Measurements from ENCODE around the gene RERE.

The RERE gene

GRCh38 chr1:8563944-8564537 lies 253.4 kb downstream of the RERE start:
- DNase-seq = no peak

DNA sequence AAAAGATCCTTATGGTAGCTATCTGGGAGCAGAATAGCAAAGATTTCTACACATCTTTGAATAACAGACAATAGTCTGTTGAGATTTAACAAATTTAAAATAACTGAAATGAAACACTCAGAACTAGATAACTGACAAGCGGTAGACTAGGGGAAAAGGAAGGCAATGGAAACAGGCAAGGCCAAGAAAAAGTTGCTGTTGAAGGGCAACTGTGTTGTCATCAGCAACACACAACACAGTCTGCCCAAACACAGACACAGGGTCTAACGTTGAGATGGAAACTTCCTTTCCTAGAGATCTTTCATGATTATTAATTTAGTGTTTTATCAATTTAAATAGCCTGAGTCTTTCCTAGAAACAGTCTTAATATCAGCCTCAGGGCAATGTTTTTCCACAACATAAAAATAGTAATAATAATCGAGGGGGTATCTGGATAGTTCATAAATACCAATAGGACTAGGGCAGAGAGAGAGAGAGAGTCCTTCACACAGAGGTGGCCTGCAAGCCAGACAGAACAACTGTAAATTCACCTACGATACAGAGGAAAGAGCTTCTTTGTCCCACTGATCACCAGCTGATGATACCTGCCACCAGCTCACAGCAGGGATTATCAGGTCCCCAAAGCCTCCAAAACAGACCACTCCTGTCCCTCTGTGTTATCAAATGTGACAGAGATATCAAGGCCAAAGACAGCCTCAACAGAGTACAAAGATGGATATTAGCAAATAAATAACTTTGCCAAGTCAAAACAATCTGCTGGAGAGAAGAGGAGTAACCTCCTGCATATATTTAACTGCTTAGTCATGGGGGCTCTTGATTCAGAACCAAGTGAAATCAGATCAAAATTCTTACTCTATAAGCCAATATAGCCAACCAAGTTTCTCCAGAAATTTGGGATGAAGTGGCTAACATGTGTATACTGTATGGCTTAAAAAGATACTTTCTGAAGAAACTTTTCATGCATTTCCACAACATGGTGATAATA lies 254.3 kb downstream of the RERE start:
- no peak for DNase-seq

DNA sequence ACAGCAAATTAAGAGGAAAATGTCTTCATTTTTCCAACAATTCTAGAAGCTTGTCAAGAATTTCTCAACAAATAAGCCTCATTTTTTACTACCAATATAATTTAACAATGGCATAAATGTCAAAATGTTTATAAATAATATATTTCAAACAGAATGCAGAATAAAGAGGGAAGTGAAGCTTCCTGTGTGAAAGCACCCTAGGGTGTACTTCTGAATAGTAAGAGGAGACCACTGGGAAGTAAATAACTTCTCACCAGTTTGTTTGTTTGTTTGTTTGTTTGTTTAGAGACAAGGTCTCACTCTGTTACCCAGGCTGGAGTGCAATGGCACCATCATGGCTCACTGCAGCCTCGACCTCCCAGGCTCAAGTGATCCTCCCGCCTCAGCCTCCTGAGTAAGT lies 255.2 kb downstream of the RERE start:
- no peak for DNase-seq

DNA sequence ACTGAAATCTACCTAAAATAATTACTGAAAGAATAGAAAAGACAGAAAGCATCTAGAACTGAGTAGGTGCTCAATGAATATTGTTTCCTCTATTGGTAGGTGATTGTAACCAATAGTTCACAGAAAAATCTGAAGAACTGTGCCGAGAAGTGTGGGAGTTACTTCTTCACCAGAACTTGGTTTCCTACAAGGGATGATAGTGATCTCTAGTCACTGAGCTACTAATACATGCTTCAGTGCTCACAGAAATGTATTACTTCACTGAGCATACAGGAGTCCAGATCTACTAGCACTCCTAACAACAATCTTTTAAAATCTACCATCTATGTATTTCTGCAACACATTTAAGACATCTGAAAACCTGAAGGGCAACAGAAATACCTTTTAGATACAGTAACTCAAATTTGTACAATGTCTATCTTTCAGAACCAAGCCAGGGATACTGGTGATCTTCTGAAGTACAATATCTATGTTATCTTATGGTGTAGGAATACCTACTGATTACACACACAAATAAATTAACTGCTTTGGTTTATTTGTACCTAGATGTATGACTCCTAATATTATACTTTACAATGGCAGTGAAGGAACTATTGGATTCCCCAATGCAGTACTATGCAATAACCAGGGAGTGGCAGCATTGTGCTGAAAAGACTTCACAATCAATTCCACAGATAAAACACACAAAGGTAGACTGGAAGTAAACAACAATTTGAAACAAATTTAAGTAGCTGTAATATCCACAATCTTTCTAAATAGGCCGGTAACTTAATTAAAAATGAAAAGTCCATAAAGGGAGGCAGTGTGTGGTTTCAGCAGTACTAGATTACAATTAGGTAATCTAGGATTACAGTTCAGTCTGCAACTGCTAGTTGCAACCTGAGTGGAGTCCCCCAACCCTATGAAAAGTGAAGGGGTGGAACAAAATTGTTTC lies 256.6 kb downstream of the RERE start:
- peak; percentile 23 for DNase-seq

- DNase-seq = no peak
Measured at GRCh38 chr1:8560035-8560434, 257.4 kb downstream of the RERE start.

- no peak for DNase-seq
Measured at GRCh38 chr1:8555582-8555981, 261.9 kb downstream of the RERE start.

- DNase-seq = no peak
Measured at GRCh38 chr1:8554956-8555534, 262.4 kb downstream of the RERE start.

GRCh38 chr1:8552820-8553397 lies 264.5 kb downstream of the RERE start:
- DNase-seq = no peak

- DNase-seq = no peak
Measured at GRCh38 chr1:8551613-8552489, 265.6 kb downstream of the RERE start.

DNA sequence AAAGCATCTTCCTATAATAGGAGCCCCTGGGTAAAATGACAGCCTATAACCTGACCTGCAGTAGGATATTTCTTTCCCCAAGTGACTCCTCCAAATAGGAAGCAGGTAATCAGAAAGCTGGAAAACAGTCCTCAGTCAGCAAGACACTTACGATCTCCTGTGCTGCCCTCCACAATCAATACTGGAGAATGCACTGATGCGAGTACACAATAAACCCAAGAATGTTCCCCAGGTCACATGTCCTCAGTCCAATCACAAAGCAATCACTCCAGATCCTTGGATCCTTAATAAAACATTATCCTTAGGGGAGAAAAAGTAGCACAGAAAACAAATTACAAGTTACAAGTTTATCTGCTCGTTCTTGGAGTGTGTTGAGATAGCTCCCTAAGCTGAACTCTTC lies 266.4 kb downstream of the RERE start:
- no peak for DNase-seq

- no peak for DNase-seq
Measured at GRCh38 chr1:8547791-8548190, 269.6 kb downstream of the RERE start.

DNA sequence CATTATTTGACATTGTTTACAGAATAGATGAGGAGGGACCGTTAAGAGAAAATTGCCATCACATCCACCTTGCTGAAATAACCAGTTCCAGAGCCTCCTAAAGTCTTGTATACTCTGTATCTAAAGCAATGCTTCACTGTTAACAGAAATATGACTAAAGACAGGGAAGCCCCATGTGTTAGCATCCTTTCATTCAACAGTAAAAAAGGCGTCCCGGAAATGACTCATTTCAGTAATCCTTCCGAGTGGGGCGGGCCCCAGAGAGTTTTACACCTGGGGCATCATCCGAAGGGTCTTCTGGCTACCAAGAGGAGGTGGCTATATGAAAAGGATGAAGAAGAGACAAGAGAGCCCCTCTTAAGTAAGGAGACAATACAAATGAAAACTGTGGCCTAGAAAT lies 272.4 kb downstream of the RERE start:
- DNase-seq = no peak

GRCh38 chr1:8544644-8545043 lies 272.8 kb downstream of the RERE start:
- DNase-seq = no peak

DNA sequence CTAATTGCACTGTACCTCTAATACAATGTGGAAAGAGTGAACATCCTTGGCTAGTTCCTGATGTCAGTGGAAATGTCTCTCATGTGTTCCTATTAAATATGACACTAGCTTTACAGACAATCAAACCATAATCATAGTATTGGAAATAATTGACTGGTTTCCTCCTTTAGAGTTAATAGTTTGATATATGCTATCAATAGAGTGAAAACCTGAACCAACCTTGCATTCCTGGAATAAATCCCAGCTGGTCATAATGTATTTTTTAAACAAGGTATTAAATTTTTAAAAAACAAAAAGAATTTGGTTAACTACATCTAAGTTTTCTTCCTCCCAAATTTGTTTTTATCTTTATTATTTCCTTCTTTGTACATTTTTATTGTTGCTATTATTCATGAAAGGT lies 273.5 kb downstream of the RERE start:
- DNase-seq = no peak

- DNase-seq = no peak
Measured at GRCh38 chr1:8541961-8542521, 275.4 kb downstream of the RERE start.

GRCh38 chr1:8540971-8541370 lies 276.5 kb downstream of the RERE start:
- DNase-seq = no peak

DNA sequence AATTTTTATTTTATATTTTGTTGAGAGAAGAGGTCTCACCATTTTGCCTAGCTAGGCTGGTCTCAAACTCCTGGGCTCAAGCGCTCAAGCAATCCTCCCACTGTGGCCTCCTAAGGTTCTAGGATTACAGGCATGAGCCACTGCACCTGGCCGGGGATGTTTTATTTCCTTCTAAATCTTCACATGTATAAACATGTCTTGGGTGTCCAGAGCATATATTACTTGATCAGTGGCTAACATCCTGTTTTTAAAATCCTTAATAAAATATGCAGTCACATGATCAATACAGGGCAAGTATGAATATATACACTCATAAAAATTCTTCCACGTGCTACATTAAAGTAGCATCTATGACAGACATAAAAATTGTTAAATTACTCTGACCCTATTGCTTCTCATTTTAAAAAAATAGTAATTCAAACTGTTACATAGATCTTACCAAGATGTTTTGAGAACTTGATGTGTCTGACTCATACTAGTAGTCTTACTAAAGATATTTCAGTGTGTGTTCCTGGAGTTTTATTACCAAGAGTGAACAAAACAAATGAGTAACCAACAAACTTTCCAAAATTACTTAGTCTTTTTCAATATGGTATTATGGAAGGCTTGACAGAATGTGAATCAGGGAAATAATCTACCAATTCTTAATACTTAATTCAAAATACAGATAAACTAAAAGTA lies 277.0 kb downstream of the RERE start:
- DNase-seq = no peak

GRCh38 chr1:8539683-8540082 lies 277.8 kb downstream of the RERE start:
- no peak for DNase-seq

DNA sequence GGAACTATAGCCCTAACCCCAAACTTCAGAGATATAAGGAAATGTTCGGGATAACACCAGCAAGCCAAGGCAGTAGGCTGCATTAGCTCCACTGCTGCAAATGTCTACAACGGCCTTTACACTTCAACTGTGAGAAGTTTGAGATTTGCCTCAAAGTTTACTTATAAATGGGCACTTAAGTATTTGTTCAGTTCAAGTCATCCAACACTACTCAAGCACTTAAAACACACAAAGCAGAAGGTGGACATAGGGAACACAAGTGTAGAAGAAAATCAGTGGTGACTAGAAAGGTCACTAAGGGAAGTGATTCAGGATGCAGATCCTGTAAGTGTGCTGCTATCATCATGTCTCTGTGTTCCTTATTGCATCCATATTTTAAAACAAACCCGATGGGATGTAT lies 278.9 kb downstream of the RERE start:
- no peak for DNase-seq

- DNase-seq = no peak
Measured at GRCh38 chr1:8537991-8538390, 279.4 kb downstream of the RERE start.

GRCh38 chr1:8536515-8536914 lies 280.9 kb downstream of the RERE start:
- DNase-seq = no peak
